Activated CD8-positive, alpha-beta T cell treated with anti-CD3 and anti-CD28 coated beads for 36 hours (primary cell): ENCODE data around the gene PTPRD. TPM values are rescaled to one million over a fixed set of nuclear protein-coding genes. Genes with fewer than 3 reads are reported as not detected.
"Not testable (repeated sequence)": the region's sequence is repeated elsewhere in the genome, so short reads cannot be mapped to it uniquely, and the experiment has no call there.

Experiments used
- ATAC-seq: fragments of 200-7000 bp; cut with Tn5 transposase; one replicate; pipeline ENCODE4 v1.10.0; 2021; ENCODE audit warnings: mild to moderate bottlenecking, moderate library complexity
- CTCF ChIA-PET: fragments of 350-600 bp; sonication (Branson Sonifier 250); formaldehyde crosslinking; loops from one replicate; lab custom pipeline; 2021; ENCODE audit warnings: antibody characterized with exemption; lab: Charles Lee
- POLR2A ChIA-PET: fragments of 350-600 bp; sonication (Branson Sonifier 250); formaldehyde crosslinking; loops from one replicate; lab custom pipeline; 2021; ENCODE audit warnings: antibody characterized with exemption; lab: Charles Lee
- DNase-seq: peaks from one replicate; pipeline ENCODE4 v3.0.0-alpha.2; 2020
- H3K27ac Mint-ChIP-seq: one replicate; pipeline ENCODE4 v1.8.0; 2021; ENCODE audit warnings: mild to moderate bottlenecking, mixed read lengths
- H3K27me3 Mint-ChIP-seq: one replicate; pipeline ENCODE4 v1.8.0; 2021; ENCODE audit warnings: mixed read lengths
- H3K36me3 Mint-ChIP-seq: one replicate; pipeline ENCODE4 v1.8.0; 2021; ENCODE audit warnings: low read depth, mixed read lengths
- H3K4me1 Mint-ChIP-seq: one replicate; pipeline ENCODE4 v1.8.0; 2021; ENCODE audit warnings: low read depth, mixed read lengths
- H3K4me3 Mint-ChIP-seq: one replicate; pipeline ENCODE4 v1.8.0; 2021; ENCODE audit warnings: mild to moderate bottlenecking, moderate library complexity, mixed read lengths
- H3K9me3 Mint-ChIP-seq: one replicate; pipeline ENCODE4 v1.8.0; 2021; ENCODE audit warnings: mixed read lengths
- intact Hi-C: fragments of 100-400 bp; cut with micrococcal nuclease; formaldehyde crosslinking; loops from one replicate; pipeline ENCODE4 v1.10.0; 2022
- total RNA-seq, 2 experiments: library from RNA; stranded (reverse); gene quantifications; one replicate each; pipeline ENCODE4 v1.2.3, GENCODE V29; 2021
- TF ChIP-seq, protein P1 (sequence below): fragments of 200-600 bp; IDR thresholded peaks from one replicate; pipeline ENCODE4 v1.8.0; 2022; ENCODE audit warnings: antibody characterized with exemption, mild to moderate bottlenecking

PTPRD gene
- total RNA-seq, 2 experiments from 2014 or later, result not detected

DNA sequence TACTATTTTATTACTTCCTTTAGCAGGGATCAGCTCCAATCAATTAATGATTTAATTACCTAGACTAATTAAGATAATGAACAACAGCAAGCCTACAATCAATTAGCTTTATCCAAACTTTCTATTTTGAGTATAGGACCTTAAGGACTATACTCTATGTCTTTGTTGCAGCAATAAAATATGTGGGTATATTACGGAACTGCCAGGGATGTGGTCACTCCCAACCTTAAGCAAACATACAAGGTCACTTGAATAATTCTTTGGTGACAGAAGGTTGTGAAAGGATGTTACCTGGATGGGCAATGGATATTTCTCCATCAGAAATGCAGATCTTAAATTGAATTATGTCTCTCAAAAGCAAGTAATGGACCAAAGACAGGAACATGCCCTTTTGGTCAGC is 1905.8 kb downstream of the PTPRD start:
- ATAC-seq (no peak), DNase-seq (no peak)
- ChIA-PET CTCF (no interaction called here), POLR2A (no interaction called here)
- Mint-ChIP-seq H3K36me3 (no peaks in the 10 kb centered on the region), H3K4me3 (no peak overlapping the region), H3K4me1 (no peaks in the 10 kb centered on the region), H3K27me3 (peaks cover 2% of the 10 kb centered on the region), H3K9me3 (no peaks in the 10 kb centered on the region), H3K27ac (no peak overlapping the region)
- intact Hi-C loops, result no loop called here
- TF ChIP-seq, protein P1, sequence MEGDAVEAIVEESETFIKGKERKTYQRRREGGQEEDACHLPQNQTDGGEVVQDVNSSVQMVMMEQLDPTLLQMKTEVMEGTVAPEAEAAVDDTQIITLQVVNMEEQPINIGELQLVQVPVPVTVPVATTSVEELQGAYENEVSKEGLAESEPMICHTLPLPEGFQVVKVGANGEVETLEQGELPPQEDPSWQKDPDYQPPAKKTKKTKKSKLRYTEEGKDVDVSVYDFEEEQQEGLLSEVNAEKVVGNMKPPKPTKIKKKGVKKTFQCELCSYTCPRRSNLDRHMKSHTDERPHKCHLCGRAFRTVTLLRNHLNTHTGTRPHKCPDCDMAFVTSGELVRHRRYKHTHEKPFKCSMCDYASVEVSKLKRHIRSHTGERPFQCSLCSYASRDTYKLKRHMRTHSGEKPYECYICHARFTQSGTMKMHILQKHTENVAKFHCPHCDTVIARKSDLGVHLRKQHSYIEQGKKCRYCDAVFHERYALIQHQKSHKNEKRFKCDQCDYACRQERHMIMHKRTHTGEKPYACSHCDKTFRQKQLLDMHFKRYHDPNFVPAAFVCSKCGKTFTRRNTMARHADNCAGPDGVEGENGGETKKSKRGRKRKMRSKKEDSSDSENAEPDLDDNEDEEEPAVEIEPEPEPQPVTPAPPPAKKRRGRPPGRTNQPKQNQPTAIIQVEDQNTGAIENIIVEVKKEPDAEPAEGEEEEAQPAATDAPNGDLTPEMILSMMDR, result no peak

DNA sequence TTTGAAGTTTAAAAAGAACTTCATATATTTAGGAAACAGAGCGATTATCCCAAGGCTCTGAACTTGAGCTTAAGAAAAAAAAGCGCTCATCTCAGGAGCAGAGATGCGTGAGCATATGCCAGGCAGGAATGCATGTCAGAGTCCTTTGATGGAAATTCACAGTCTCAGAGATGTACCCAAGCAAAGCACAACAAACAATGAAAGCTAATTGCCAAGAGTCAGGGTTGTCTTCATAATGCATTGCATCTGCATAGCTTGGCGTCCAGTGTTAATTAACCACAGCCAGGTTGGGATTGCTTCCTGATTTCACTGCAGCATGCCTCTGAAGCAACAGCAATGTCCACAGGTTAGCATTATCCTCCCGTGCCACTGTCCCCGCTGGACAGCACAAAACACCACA is 1906.3 kb downstream of the PTPRD start:
- intact Hi-C loops, result no loop called here
- ChIA-PET CTCF (no interaction called here), POLR2A (interaction anchor here (0.6 kb wide), 1 partner anchor 319 kb away, joined by 4 read pairs; no protein-coding TSS in a partner anchor)
- peaks cover 2% of the 10 kb centered on the region for H3K27me3 Mint-ChIP-seq
- H3K4me1 Mint-ChIP-seq, result no peaks in the 10 kb centered on the region
- ATAC-seq (no peak), DNase-seq (no peak)
- no peaks in the 10 kb centered on the region for H3K9me3 Mint-ChIP-seq
- no peak overlapping the region for H3K27ac Mint-ChIP-seq
- H3K36me3 Mint-ChIP-seq, result no peaks in the 10 kb centered on the region
- TF ChIP-seq, protein P1, result no peak
- no peak overlapping the region for H3K4me3 Mint-ChIP-seq

DNA sequence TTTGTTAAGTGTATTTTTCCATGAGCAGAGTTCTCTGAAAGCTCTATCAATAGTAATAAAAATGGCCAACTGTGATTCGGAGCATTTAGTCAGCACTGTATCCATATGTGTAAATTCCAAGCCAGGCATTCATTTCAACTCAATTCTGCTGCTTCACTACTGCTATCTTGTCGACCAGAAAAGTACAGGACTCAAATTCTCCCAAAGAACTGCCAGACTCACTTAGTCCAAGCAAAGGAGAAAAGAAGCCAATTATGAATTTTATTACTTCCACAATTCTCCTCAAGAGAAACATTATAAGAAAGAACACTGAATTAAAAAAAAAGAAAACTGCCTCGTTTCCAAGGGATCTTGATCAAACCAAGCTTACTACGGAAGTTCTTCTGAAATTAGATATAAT is 1906.9 kb downstream of the PTPRD start:
- H3K4me1 Mint-ChIP-seq, result no peaks in the 10 kb centered on the region
- no peaks in the 10 kb centered on the region for H3K9me3 Mint-ChIP-seq
- no peak overlapping the region for H3K4me3 Mint-ChIP-seq
- peaks cover 2% of the 10 kb centered on the region for H3K27me3 Mint-ChIP-seq
- TF ChIP-seq, protein P1, result no peak
- no peak overlapping the region for H3K27ac Mint-ChIP-seq
- ChIA-PET CTCF (no interaction called here), POLR2A (interaction anchor here (0.6 kb wide), 1 partner anchor 318 kb away, joined by 4 read pairs; no protein-coding TSS in a partner anchor)
- DNase-seq (no peak), ATAC-seq (no peak)
- intact Hi-C loops, result no loop called here
- H3K36me3 Mint-ChIP-seq, result no peaks in the 10 kb centered on the region

DNA sequence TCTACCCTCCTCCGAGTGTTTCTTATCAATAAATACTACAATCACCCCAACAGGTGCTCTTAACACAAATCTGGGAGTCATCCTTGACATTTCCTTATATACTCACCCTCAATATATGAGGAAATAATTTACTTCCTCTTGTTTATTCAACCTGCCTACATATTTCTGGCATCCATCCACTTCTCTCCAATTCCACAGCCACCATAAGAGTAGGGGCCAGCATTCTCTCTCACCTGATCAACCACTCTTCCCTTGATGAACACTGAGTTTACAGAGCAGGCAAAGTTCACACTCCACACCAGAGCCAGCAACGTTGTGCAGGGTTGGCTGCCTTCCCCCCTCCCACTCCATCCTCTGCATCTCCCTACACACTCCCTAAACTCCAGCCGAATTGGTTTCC is 1908.9 kb downstream of the PTPRD start:
- POLR2A ChIA-PET, result no interaction called here
- Mint-ChIP-seq H3K27me3 (peaks cover 2% of the 10 kb centered on the region), H3K4me1 (no peaks in the 10 kb centered on the region), H3K9me3 (no peaks in the 10 kb centered on the region), H3K4me3 (no peak overlapping the region), H3K36me3 (no peaks in the 10 kb centered on the region), H3K27ac (no peak overlapping the region)
- TF ChIP-seq, protein P1, result no peak
- CTCF ChIA-PET, result no interaction called here
- DNase-seq, result no peak
- intact Hi-C loops, result no loop called here
- ATAC-seq, result no peak

DNA sequence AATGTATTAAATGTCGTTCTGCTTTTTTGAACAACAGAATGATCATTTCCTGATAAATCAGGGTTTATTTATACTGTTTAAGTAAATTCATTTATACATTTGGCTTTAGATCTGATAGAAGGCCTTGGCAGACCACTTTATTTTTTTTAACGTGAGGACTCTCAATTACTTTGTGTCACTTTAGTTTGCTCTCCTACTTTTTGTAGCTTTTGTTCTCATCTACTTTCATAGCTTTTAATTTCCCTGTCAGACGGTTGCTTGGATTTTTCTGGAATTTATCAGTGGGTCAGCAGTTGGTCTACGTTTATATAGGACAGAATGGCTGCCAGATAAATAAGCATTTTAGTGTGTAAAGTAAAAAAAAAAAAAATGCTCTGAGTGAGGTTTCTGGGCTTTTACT is 1910.9 kb downstream of the PTPRD start:
- Mint-ChIP-seq H3K9me3 (no peaks in the 10 kb centered on the region), H3K27me3 (peaks cover 2% of the 10 kb centered on the region), H3K4me1 (no peaks in the 10 kb centered on the region), H3K4me3 (no peak overlapping the region), H3K27ac (no peak overlapping the region), H3K36me3 (no peaks in the 10 kb centered on the region)
- ChIA-PET CTCF (no interaction called here), POLR2A (no interaction called here)
- ATAC-seq (no peak), DNase-seq (no peak)
- intact Hi-C loops, result no loop called here
- TF ChIP-seq, protein P1, result no peak

DNA sequence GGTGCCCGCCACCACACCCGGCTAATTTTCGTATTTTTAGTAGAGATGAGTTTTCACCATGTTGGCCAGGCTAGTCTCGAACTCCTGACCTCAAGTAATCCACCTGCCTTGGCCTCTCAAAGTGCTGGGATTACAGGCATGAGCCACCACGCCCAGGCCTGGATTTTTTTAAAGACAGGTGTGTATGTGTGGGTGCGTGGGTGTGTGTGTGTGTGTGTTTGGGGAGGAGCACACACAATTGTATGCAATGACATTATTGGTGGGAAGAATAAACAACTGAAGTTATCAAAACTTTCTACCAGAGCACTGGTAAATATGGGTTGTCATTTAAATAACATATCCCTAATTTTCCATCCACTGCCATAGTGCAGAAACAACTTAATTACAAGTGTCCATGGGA is 1915.2 kb downstream of the PTPRD start:
- H3K27me3 Mint-ChIP-seq, POLR2A ChIA-PET, H3K4me3 Mint-ChIP-seq: not testable (repeated sequence)

More for the DNA sequence above, 1915.2 kb downstream of the PTPRD start:
- H3K4me1 Mint-ChIP-seq, CTCF ChIA-PET, H3K27ac Mint-ChIP-seq, DNase-seq, H3K36me3 Mint-ChIP-seq, ATAC-seq, H3K9me3 Mint-ChIP-seq, intact Hi-C loops: not testable (repeated sequence)
